GM12872 (cell line): ENCODE measurements around the gene NAV2.

ENCODE experiments used
- CTCF ChIP-seq: IDR thresholded peaks from 3 replicates; pipeline ENCODE4 v1.5.1; 2011; ENCODE audit warnings: low read depth, mild to moderate bottlenecking, low read length, moderate library complexity; ENCODE audit not compliant: insufficient read depth

Gene NAV2

GRCh38 chr11:20060181-20060580, 347.5 kb downstream of the NAV2 start:
- TF ChIP-seq CTCF, result no peak

- no peak for TF ChIP-seq CTCF
Observed at GRCh38 chr11:20060647-20061205, 348.1 kb downstream of the NAV2 start.

DNA sequence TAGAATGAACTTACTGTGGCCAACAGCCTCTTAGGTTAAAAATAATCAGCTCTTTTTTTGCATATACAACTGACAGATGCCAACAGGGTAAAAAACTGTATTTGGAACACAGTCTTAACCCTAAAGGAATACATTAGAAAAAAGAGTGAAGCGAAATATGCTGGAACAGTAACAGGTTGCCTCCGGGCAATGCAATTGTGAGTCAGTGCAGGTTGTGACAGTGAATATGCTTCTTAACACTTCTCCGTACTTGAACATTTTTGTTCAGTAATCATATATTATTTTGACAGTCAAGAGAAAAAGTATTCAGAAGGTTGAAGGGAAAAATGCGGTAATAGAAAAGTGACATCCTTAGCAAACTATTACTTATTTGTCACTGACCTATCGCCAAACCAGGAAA, 349.1 kb downstream of the NAV2 start:
- no peak for TF ChIP-seq CTCF

GRCh38 chr11:20064961-20065405, 352.3 kb downstream of the NAV2 start:
- TF ChIP-seq CTCF, result no peak

GRCh38 chr11:20065406-20065805, 352.8 kb downstream of the NAV2 start:
- no peak for TF ChIP-seq CTCF

DNA sequence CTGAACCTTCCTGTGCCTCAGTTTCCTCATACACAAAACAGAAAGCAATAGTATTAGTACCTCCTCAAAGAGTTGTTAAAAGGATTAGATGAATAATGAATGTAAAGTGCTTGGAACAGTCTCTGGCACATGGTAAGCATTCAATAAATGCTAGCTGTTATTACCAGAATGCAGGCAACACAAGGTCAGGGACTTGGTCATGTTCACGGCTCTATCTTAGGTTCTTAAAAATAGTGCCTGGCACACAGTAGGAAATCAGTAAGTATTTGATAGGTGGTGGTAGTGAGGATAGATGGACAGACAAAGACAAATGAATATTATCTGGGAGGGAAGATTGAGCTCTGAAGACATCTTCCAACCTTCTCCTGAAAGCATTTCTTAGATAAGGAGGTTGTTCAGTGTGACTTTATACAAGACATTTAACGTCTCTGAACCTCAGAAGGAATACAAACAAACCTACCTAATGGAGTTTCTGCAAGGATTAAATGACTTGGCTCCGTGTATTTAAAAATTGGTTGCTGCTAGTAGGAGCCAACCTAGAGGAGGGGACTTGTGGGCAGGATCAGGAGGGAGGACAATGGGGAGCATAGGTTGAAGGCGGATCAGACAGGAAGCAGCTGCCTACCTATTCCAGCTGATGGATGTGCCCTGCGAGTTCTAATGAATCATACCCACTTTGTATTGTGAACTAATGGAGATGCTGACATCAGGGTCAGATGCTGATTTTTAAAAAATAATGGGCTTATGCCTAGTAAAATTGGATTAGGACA, 353.6 kb downstream of the NAV2 start:
- TF ChIP-seq CTCF, result no peak

GRCh38 chr11:20066783-20067156, 354.1 kb downstream of the NAV2 start:
- no peak for TF ChIP-seq CTCF
